HepG2 (cell line): ENCODE results near the gene SKIL. TPM values are rescaled to one million over a fixed set of nuclear protein-coding genes. Genes with fewer than 3 reads are reported as not detected.

Experiments used
- ATAC-seq: fragments of 200-7000 bp; cut with Tn5 transposase; 3 replicates; pipeline ENCODE4 v1.9.1; 2020; ENCODE audit warnings: mild to moderate bottlenecking, moderate library complexity
- BruUV-seq: library from RNA; stranded (reverse); fragments of 400-500 nt; replicated peaks from 2 replicates; lab custom pipeline; 2021; lab: Mats Ljungman, UMichigan
- CTCF ChIA-PET: fragments of 300-600 bp; formaldehyde crosslinking; extraction: SDS; loops from one replicate; lab custom pipeline; 2021; ENCODE audit warnings: low total read pairs, inconsistent platforms, low intra/inter-chr PET ratio; lab: Yijun Ruan, JAX
- POLR2A ChIA-PET: fragments of 350-600 bp; sonication (Branson Sonifier 250); formaldehyde crosslinking; loops from one replicate; lab custom pipeline; 2020; ENCODE audit warnings: antibody characterized with exemption, inconsistent platforms; lab: Yijun Ruan, JAX
- DNase-seq: peaks from one replicate; pipeline ENCODE4 v3.0.0-alpha.2; 2015; ENCODE audit warnings: low spot score
- FAIRE-seq: peaks from 3 replicates; lab custom pipeline; 2011; peaks lifted over from hg19 to GRCh38; lab: Jason Lieb, UNC
- H2AFZ ChIP-seq: one replicate; pipeline ENCODE4 v1.6.1; 2011; ENCODE audit warnings: low read length, inconsistent platforms
- H3K27ac ChIP-seq: fragments of 300-600 bp; 3 replicates; pipeline ENCODE4 v1.8.0; 2011; ENCODE audit warnings: mixed run types, mild to moderate bottlenecking, mixed read lengths, low read length, inconsistent platforms; ENCODE audit not compliant: insufficient read depth; ENCODE audit errors: extremely low read length
- H3K27me3 ChIP-seq, 2 experiments: fragments of 200-600 bp in 1 of 2; 2 replicates in 1 of 2; 3 replicates in 1 of 2; pipeline versions ENCODE4 v1.6.0 to v1.8.0; 2011; ENCODE audit warnings: low read length in 2 of 2, mild to moderate bottlenecking in 2 of 2, moderate library complexity in 2 of 2, inconsistent platforms in 1 of 2; ENCODE audit not compliant: insufficient read depth in 2 of 2, control insufficient read depth in 1 of 2
- H3K36me3 ChIP-seq, 2 experiments: fragments of 200-600 bp in 1 of 2; replicated peaks in 1 of 2; 2 replicates in 1 of 2; 3 replicates in 1 of 2; pipeline versions ENCODE4 v1.5.1 to v1.8.0; 2011; ENCODE audit warnings: low read length in 2 of 2, inconsistent platforms in 1 of 2; ENCODE audit not compliant: insufficient read depth in 2 of 2, control insufficient read depth in 1 of 2
- H3K4me1 ChIP-seq: 2 replicates; pipeline ENCODE4 v1.5.1; 2012; ENCODE audit warnings: low read length, inconsistent platforms; ENCODE audit not compliant: insufficient read depth
- H3K4me2 ChIP-seq: 2 replicates; pipeline ENCODE4 v1.6.0; 2011; ENCODE audit warnings: low read depth, low read length, inconsistent platforms
- H3K4me3 ChIP-seq, 3 experiments: fragments of 200-600 bp in 1 of 3; sonication (generic), shearing (Covaris generic) in 1 of 3; replicated peaks in 1 of 3; 2 replicates each; pipeline ENCODE4 v1.5.1; 2011 to 2016; ENCODE audit warnings: low read length in 3 of 3, inconsistent platforms in 2 of 3, low read depth in 2 of 3, mild to moderate bottlenecking in 2 of 3, control low read depth in 1 of 3, mixed read lengths in 1 of 3; ENCODE audit not compliant: insufficient read depth in 1 of 3
- H3K79me2 ChIP-seq: one replicate; pipeline ENCODE4 v1.6.1; 2011; ENCODE audit warnings: low read length, inconsistent platforms; ENCODE audit not compliant: insufficient read depth
- H3K9ac ChIP-seq: 2 replicates; pipeline ENCODE4 v1.6.0; 2011; ENCODE audit warnings: mild to moderate bottlenecking, low read depth, low read length, inconsistent platforms; ENCODE audit not compliant: insufficient read depth
- H3K9me3 ChIP-seq: 2 replicates; pipeline ENCODE4 v1.5.1; 2012; ENCODE audit warnings: mild to moderate bottlenecking, low read length
- H4K20me1 ChIP-seq: 2 replicates; pipeline ENCODE4 v1.6.0; 2011; ENCODE audit warnings: inconsistent platforms, mild to moderate bottlenecking, low read length, moderate library complexity; ENCODE audit not compliant: insufficient read depth
- ATF2 ChIP-seq: sonication (generic); formaldehyde crosslinking; IDR thresholded peaks from 2 replicates; pipeline ENCODE4 v1.4.0; 2020; ENCODE audit warnings: missing genetic modification reagents
- CENPX ChIP-seq: sonication (generic); formaldehyde crosslinking; IDR thresholded peaks from 2 replicates; pipeline ENCODE4 v1.9.0; 2021; ENCODE audit warnings: mild to moderate bottlenecking, missing genetic modification reagents, moderate library complexity
- NBN ChIP-seq: fragments of 450-650 bp; conservative IDR thresholded peaks from 2 replicates; pipeline ENCODE4 v1.6.1; 2017
- ZNF281 ChIP-seq: sonication (generic); formaldehyde crosslinking; IDR thresholded peaks from 2 replicates; pipeline ENCODE4 v1.4.0; 2020; ENCODE audit warnings: missing genetic modification reagents, borderline replicate concordance
- ZNF607 ChIP-seq: sonication (generic); formaldehyde crosslinking; IDR thresholded peaks from 2 replicates; pipeline ENCODE4 v1.5.1; 2020; ENCODE audit warnings: missing genetic modification reagents, mild to moderate bottlenecking, borderline replicate concordance
- WGBS: methylation state at CpG from one replicate; pipeline ENCODE4 v1.1.6; 2017; ENCODE audit warnings: low lambda C conversion rate; 5-methylcytosine and 5-hydroxymethylcytosine counted together
- in situ Hi-C: cut with HindIII; loops from 2 replicates; pipeline ENCODE4 v1.10.0; 2017; ENCODE audit warnings: low pct_unique_long_range_greater_than_20kb; ENCODE audit not compliant: extremely low pct_ligation_motif_present
- intact Hi-C: fragments of 100-400 bp; cut with micrococcal nuclease; formaldehyde crosslinking; loops from one replicate; pipeline ENCODE4 v1.10.0; 2022; ENCODE audit not compliant: unreplicated experiment
- polyA plus RNA-seq, 8 experiments: library from polyadenylated mRNA; depleted of rRNA in 3 of 8; stranded (reverse) in 7 of 8; unstranded in 1 of 8; fragments of >200 nt; fragmentation: Illumina TruSeq in 4 of 8; extraction: Trizol in 4 of 8; gene quantifications; 2 replicates each; pipeline versions ENCODE4 v1.2.1 to v1.2.3, GENCODE V29; 2011 to 2016; ENCODE audit warnings: low read depth in 4 of 8, missing spikeins in 1 of 8, mixed read lengths in 1 of 8; ENCODE audit not compliant: insufficient read depth in 1 of 8
- total RNA-seq, 5 experiments: library from RNA; depleted of rRNA; stranded (reverse); fragments of >200 nt; fragmentation: Illumina TruSeq; extraction: Trizol; gene quantifications; 2 replicates each; pipeline ENCODE4 v1.2.3, GENCODE V29; 2016; ENCODE audit warnings: low read depth in 1 of 5

SKIL gene
- total and polyA plus RNA-seq, 2 of the 13 experiments (the other 11 are each of a cell fraction or from before 2014, with no cell fraction given), result 5.2 to 20.7 TPM

- H3K27me3 ChIP-seq, result no peaks in the 10 kb centered on the region
- no peaks in the 10 kb centered on the region for H3K9me3 ChIP-seq
- no peak overlapping the region for H3K4me2 ChIP-seq
- POLR2A ChIA-PET, result no interaction called here
- intact Hi-C loops, result loop anchor here (5.0 kb wide), 1 partner anchor 178 kb away; no protein-coding TSS in a partner anchor
- TF ChIP-seq NBN (no peak), CENPX (no peak), ATF2 (CRISPR knock-in tag) (no peak), ZNF607 (CRISPR knock-in tag) (no peak), ZNF281 (no peak)
- in situ Hi-C loops, result loop anchor here (5.0 kb wide), 1 partner anchor 53 kb away; no protein-coding TSS in a partner anchor
- CTCF ChIA-PET, result no interaction called here
- H3K4me1 ChIP-seq, result peaks cover 39% of the 10 kb centered on the region
- peaks cover 6% of the 10 kb centered on the region for H3K79me2 ChIP-seq
- FAIRE-seq (peak; percentile 4), DNase-seq (no peak), ATAC-seq (no peak)
- H3K4me3 ChIP-seq, result no peak overlapping the region
- no peak overlapping the region for H3K27ac ChIP-seq
- no peak overlapping the region for H2AFZ ChIP-seq
- 88% methylated on average over 4 of the region's 4 CpGs for WGBS
- no TSS peak for BruUV-seq
- no peaks in the 10 kb centered on the region; the same call in 1 of the 2 replicates for H4K20me1 ChIP-seq
- no peak overlapping the region for H3K9ac ChIP-seq
- H3K36me3 ChIP-seq, result peaks cover 2 to 6% of the 10 kb centered on the region in 2 experiments; a peak in 1 of 5 replicates
These were observed 7.5 kb downstream of the SKIL start for GRCh38 chr3:170364965-170365364.
